HUES6 (cell line): ENCODE results near the gene ERBB4.
"Not testable (repeated sequence)": the region's sequence is repeated elsewhere in the genome, so short reads cannot be mapped to it uniquely, and the experiment has no call there.

Source experiments
- H3K27ac ChIP-seq: 2 replicates; pipeline ENCODE4 v1.7.0; 2013; ENCODE audit warnings: low read depth, mild to moderate bottlenecking, low read length, inconsistent platforms
- H3K27me3 ChIP-seq: 2 replicates; pipeline ENCODE4 v1.6.1; 2013; ENCODE audit warnings: low read length; ENCODE audit not compliant: control insufficient read depth, insufficient read depth
- H3K36me3 ChIP-seq: 2 replicates; pipeline ENCODE4 v1.6.1; 2013; ENCODE audit warnings: low read length; ENCODE audit not compliant: control insufficient read depth, insufficient read depth
- H3K4me1 ChIP-seq: 2 replicates; pipeline ENCODE4 v1.6.1; 2013; ENCODE audit warnings: low read length; ENCODE audit not compliant: control insufficient read depth, insufficient read depth
- H3K4me3 ChIP-seq: 2 replicates; pipeline ENCODE4 v1.5.1; 2013; ENCODE audit warnings: low read depth, low read length
- H3K9ac ChIP-seq: one replicate; pipeline ENCODE4 v1.6.1; 2013; ENCODE audit warnings: mild to moderate bottlenecking, low read length
- H3K9me3 ChIP-seq: 2 replicates; pipeline ENCODE4 v1.6.1; 2013; ENCODE audit warnings: low read depth, low read length; ENCODE audit not compliant: control insufficient read depth, insufficient read depth

The ERBB4 gene

DNA sequence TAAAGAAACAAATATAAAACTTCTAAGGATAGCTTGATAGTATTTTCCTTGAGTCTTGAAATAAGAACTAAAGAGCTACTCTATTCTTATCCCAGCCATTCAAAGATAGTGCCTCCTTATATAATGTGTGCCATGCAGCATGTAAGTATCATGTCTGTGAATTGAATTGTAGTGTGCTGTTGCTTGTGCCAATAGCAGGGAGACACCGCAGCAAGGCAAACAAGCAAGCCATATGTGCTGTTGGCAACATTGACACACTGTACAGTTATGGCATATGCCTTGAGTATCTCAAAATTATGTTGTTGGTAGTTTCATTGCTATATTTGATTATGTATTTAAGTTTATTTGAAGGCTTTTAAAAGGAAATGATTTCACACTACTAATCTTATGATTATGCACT, 58.2 kb downstream of the ERBB4 start:
- Histone ChIP-seq H3K4me1 (no peaks in the 10 kb centered on the region), H3K27ac (no peak overlapping the region), H3K4me3 (no peak overlapping the region), H3K27me3 (no peaks in the 10 kb centered on the region), H3K9ac (no peak overlapping the region), H3K36me3 (no peaks in the 10 kb centered on the region), H3K9me3 (no peaks in the 10 kb centered on the region)

- no peak overlapping the region for H3K4me3 ChIP-seq
- no peaks in the 10 kb centered on the region for H3K9me3 ChIP-seq
- H3K27me3 ChIP-seq = no peaks in the 10 kb centered on the region
- H3K36me3 ChIP-seq = no peaks in the 10 kb centered on the region
- H3K27ac ChIP-seq = no peak overlapping the region
- no peaks in the 10 kb centered on the region for H3K4me1 ChIP-seq
- no peak overlapping the region for H3K9ac ChIP-seq
Observed at GRCh38 chr2:212477571-212477970, 61.0 kb downstream of the ERBB4 start.

DNA sequence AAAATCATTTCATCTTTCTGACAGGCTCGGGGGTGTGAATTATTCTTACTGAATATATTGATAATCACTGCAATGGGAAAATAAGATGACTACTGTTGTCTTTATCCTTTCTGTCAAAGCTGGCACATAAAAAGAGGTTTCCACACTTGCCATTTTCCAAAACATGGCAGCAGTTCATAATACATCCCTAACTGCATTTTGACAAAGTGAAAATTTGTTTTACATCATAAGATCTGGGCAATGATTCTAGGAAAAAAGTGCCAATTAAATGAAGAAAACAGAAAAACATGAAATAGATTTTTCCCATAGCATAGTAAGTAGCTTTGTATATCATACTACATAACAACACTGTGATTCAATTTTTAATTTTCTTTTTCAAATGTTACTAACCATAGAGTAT, 65.4 kb downstream of the ERBB4 start:
- no peak overlapping the region for H3K4me3 ChIP-seq
- no peaks in the 10 kb centered on the region for H3K27me3 ChIP-seq
- H3K9me3 ChIP-seq = no peaks in the 10 kb centered on the region
- H3K9ac ChIP-seq = no peak overlapping the region
- H3K4me1 ChIP-seq = no peaks in the 10 kb centered on the region
- H3K27ac ChIP-seq = no peak overlapping the region
- no peaks in the 10 kb centered on the region for H3K36me3 ChIP-seq

DNA sequence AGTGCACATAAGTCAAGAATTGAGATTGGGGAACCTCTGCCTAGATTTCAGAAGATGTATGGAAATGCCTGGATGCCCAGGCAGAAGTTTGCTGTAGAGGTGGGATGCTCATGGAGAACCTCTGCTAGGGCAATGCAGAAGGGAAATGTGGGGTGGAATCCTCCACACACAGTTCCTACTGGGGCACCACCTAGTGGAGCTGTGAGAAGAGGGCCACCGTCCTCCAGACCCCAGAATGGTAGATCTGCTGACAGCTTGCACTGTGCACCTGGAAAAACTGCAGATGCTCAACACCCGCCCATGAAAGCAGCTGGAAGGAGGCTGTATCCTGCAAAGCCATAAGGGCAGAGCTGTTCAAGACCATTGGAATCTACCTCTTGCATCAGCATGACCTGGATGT, 71.1 kb downstream of the ERBB4 start:
- H3K4me1 ChIP-seq, H3K36me3 ChIP-seq, H3K9me3 ChIP-seq, H3K9ac ChIP-seq, H3K4me3 ChIP-seq, H3K27me3 ChIP-seq, H3K27ac ChIP-seq: not testable (repeated sequence)

- H3K4me1 ChIP-seq = no peaks in the 10 kb centered on the region
- no peaks in the 10 kb centered on the region for H3K36me3 ChIP-seq
- H3K27ac ChIP-seq = no peak overlapping the region
- peaks cover 17% of the 10 kb centered on the region for H3K9me3 ChIP-seq
- H3K27me3 ChIP-seq = no peaks in the 10 kb centered on the region
- H3K4me3 ChIP-seq = no peak overlapping the region
- no peak overlapping the region for H3K9ac ChIP-seq
Observed at GRCh38 chr2:212465456-212465855, 73.1 kb downstream of the ERBB4 start.

DNA sequence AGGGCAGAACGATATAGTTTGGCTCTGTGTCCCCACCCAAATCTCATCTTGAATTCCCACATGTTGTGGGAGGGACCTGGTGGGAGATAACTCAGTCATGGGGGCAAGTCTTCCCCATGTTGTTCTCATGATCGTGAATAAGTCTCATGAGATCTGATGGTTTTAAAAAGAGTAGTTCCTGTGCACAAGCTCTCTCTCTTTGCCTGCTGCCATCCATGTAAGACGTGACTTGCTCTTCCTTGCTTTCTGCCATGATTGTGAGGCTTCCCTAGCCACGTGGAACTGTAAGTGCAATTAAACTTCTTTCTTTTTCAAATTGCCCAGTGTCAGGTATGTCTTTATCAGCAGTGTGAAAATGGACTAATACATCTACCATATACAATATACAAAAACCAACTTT, 76.9 kb downstream of the ERBB4 start:
- H3K27me3 ChIP-seq, H3K4me1 ChIP-seq, H3K36me3 ChIP-seq: not testable (repeated sequence)

DNA sequence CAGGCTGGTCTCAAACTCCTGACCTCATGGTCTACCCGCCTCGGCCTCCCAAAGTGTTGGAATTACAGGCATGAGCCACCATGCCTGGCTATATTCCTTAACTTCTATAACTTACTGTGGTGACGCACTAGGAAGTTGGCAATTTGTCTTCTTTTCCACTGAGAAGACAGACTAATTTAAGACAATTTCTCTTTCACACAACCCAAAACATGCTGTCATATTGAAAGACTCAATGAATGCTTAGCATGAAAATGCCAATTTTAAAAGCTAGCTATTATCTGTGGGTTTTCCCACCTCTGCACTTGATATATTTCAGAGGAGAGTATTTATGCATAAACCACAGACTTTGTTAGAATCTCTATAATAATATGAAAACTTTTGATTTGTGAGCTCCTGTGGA, 84.5 kb downstream of the ERBB4 start:
- no peaks in the 10 kb centered on the region for H3K9me3 ChIP-seq
- H3K4me1 ChIP-seq = peaks cover 7% of the 10 kb centered on the region; the same call in 1 of the 2 replicates
- H3K27ac ChIP-seq = no peak overlapping the region
- no peak overlapping the region for H3K4me3 ChIP-seq
- H3K27me3 ChIP-seq = no peaks in the 10 kb centered on the region
- H3K9ac ChIP-seq = no peak overlapping the region
- H3K36me3 ChIP-seq = no peaks in the 10 kb centered on the region

More for the DNA sequence above, 76.9 kb downstream of the ERBB4 start:
- H3K4me3 ChIP-seq, H3K27ac ChIP-seq, H3K9ac ChIP-seq: not testable (repeated sequence)
- peaks cover 11% of the 10 kb centered on the region for H3K9me3 ChIP-seq

- H3K36me3 ChIP-seq = no peaks in the 10 kb centered on the region
- no peak overlapping the region for H3K9ac ChIP-seq
- no peaks in the 10 kb centered on the region for H3K27me3 ChIP-seq
- no peak overlapping the region for H3K27ac ChIP-seq
- H3K4me3 ChIP-seq = no peak overlapping the region
- H3K9me3 ChIP-seq = no peaks in the 10 kb centered on the region
- peaks cover 7% of the 10 kb centered on the region; the same call in 1 of the 2 replicates for H3K4me1 ChIP-seq
Observed at GRCh38 chr2:212451786-212452231, 86.8 kb downstream of the ERBB4 start.

DNA sequence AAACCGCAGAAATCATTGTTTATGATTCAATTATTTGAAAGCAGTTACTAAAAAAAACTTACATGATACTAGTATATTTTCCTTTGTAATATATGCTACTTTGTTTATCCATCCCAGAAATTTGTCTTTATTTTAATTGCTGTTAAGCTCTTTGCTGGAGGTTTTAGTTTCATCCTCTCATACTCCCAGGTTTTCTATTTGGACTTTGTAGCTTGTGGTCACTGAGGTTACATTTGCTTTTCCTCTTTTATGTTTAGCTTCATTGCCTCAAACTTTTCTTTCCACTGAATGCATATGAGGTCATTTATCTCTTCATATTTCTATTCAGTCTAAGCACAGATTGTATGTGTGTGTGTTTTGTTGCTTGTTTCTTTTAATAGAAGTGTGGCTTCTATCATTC, 89.9 kb downstream of the ERBB4 start:
- Histone ChIP-seq H3K27me3 (no peaks in the 10 kb centered on the region), H3K4me1 (peaks cover 4% of the 10 kb centered on the region; the same call in 1 of the 2 replicates), H3K27ac (no peak overlapping the region), H3K4me3 (no peak overlapping the region), H3K9me3 (0 out of 2 replicates have a peak, but pooled peaks cover 4% of the 10 kb centered on the region), H3K36me3 (no peaks in the 10 kb centered on the region), H3K9ac (no peak overlapping the region)

GRCh38 chr2:212441821-212442220, 96.8 kb downstream of the ERBB4 start:
- no peak overlapping the region for H3K4me3 ChIP-seq
- H3K9ac ChIP-seq = no peak overlapping the region
- no peaks in the 10 kb centered on the region for H3K4me1 ChIP-seq
- H3K36me3 ChIP-seq = no peaks in the 10 kb centered on the region
- H3K27me3 ChIP-seq = no peaks in the 10 kb centered on the region
- no peak overlapping the region for H3K27ac ChIP-seq
- peaks cover 19% of the 10 kb centered on the region for H3K9me3 ChIP-seq

DNA sequence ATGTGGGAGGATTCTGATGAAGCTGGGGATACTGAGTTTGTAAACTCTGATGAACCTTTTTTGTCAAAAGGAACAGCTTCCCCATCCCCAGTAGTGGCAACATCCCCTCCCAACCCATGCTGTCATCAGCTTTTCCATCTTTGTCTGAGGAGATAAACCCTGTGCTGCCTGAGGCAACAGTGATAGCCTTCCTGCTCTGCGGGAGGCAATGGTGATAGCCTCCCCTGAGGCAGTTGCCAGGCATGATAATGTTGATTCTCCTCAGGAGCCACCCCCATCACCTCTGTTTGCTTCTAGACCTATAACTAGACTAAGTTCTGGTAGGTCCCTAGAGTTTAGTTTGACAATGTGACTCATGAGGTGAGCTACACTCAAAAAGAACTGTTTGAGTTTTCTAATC, 97.5 kb downstream of the ERBB4 start:
- no peaks in the 10 kb centered on the region for H3K36me3 ChIP-seq
- peaks cover 19% of the 10 kb centered on the region for H3K9me3 ChIP-seq
- no peaks in the 10 kb centered on the region for H3K27me3 ChIP-seq
- H3K9ac ChIP-seq = no peak overlapping the region
- H3K27ac ChIP-seq = no peak overlapping the region
- H3K4me3 ChIP-seq = no peak overlapping the region
- no peaks in the 10 kb centered on the region for H3K4me1 ChIP-seq
